Bladder microvascular endothelial cell (primary cell): ENCODE data around the gene MLLT11. TPM values are rescaled to one million over a fixed set of nuclear protein-coding genes. Genes with fewer than 3 reads are reported as not detected.

ENCODE experiments used
- total RNA-seq: library from RNA; depleted of rRNA; stranded (reverse); fragments of >200 nt; gene quantifications from 2 replicates; pipeline ENCODE4 v1.2.3, GENCODE V29; 2014

MLLT11 gene
- 1.1 and 2.0 TPM in 2 replicates for total RNA-seq

DNA sequence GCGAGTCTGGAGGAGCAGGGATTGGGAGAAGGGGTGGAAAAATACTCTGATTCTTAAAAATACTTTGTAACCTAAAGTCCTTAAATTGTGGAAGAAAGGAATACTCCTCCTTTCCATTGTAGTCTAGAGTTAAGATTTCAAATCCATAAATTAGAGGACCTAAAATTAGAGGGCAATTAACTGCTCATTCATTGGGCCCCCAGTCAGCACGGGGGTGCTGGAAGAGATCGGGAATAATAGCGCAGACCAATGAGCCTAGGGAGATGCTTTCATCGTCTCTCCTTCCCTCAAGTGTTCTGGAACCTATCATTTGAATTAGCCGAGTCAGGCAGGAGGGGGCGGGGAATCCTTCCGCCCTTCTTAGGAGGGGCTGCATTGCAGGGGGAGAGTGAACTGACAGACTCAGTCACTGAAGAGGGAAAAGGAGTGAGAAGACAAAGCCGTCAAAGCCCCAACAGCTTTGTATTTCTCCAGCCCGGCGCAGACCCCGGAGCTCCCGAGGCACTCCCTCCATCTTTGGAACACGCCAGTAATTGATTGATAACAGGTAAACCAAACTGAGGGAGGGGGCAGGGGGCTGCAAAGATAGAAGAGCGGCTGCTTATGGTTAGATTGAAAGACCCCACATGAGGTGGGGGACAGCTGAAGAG, at the start of gene MLLT11:
Gene MLLT11, plus strand, starts transcription at position 391 of the 650 bp plus-strand sequence. CDS start 6,828 bp downstream, outside the sequence.

DNA sequence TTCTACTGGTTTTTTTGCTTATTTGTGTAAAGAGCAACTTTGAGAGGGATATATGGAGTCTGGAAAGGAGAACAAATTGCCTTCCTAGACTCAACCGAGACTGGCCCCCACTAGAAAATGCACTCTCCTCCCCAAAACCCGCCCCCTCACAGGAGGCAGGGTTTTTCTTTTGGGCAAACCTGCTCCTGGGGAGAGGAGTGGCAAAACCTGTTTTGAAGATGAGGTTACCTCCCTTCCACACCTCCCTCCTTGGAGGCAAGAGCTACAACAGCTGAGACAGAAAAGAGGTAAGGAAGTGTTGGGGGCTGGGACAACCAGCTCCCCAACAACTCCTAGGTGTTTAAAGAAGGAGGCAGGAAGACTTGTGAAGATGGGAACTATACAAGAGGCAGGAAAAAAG, 23.8 kb upstream of the MLLT11 start, which contains the start of gene BNIPL:
Gene BNIPL, plus strand, starts transcription at position 231 of the 400 bp plus-strand sequence. Its CDS starts 140 bp downstream, at position 371.

GRCh38 chr1:151047591-151047924, 12.6 kb upstream of the MLLT11 start, which contains the start of gene C1orf56:
C1orf56 (plus strand) TSS chr1:151047751; CDS start chr1:151047848, 97 bp downstream.

GRCh38 chr1:151059109-151060006, 839 bp upstream of the MLLT11 start, which contains the start of gene CDC42SE1:
CDC42SE1 (minus strand) TSS chr1:151059622; CDS start chr1:151055730, 3,892 bp downstream.

GRCh38 chr1:151070474-151071276, 10.5 kb downstream of the MLLT11 start, which contains the start of gene GABPB2:
GABPB2 (plus strand) TSS chr1:151070761; CDS start chr1:151088190, 17,429 bp downstream.

Other genes with a start within 250 kb of the MLLT11 start
- gene ARNT, start 183.8 kb upstream of the MLLT11 start, total RNA-seq: 12.6 and 38.4 TPM in 2 replicates
- not detected in 2 replicates for gene CTXND2, start 173.3 kb upstream of the MLLT11 start, total RNA-seq
- gene SETDB1, start 134.0 kb upstream of the MLLT11 start, total RNA-seq: 24.6 and 44.6 TPM in 2 replicates
- 59.3 and 89.7 TPM in 2 replicates for gene CERS2, start 85.6 kb upstream of the MLLT11 start, total RNA-seq
- not detected in 2 replicates for gene ANXA9, start 78.1 kb upstream of the MLLT11 start, total RNA-seq
- 7.9 and 12.6 TPM in 2 replicates for gene MINDY1, start 53.5 kb upstream of the MLLT11 start, total RNA-seq
- 5.0 and 5.7 TPM in 2 replicates for gene PRUNE1, start 51.9 kb upstream of the MLLT11 start, total RNA-seq
- gene BNIPL, start 23.8 kb upstream of the MLLT11 start, total RNA-seq: under 0.01 and 0.57 TPM in 2 replicates
- 0.63 and 1.5 TPM in 2 replicates for gene C1orf56, start 12.6 kb upstream of the MLLT11 start, total RNA-seq
- 49.4 and 59.4 TPM in 2 replicates for gene CDC42SE1, start 775 bp upstream of the MLLT11 start, total RNA-seq
- gene GABPB2, start 10.4 kb downstream of the MLLT11 start, total RNA-seq: 3.2 and 10.3 TPM in 2 replicates
- 9.1 and 15.6 TPM in 2 replicates for gene SEMA6C, start 86.2 kb downstream of the MLLT11 start, total RNA-seq
- gene TNFAIP8L2, start 96.3 kb downstream of the MLLT11 start, total RNA-seq: 0.16 TPM in 1 of 2 replicates, not detected in the other
- 2.8 and 5.3 TPM in 2 replicates for gene LYSMD1, start 105.5 kb downstream of the MLLT11 start, total RNA-seq
- gene SCNM1, start 105.7 kb downstream of the MLLT11 start, total RNA-seq: 23.8 and 24.4 TPM in 2 replicates
- gene TMOD4, start 115.6 kb downstream of the MLLT11 start, total RNA-seq: 0.49 TPM in 1 of 2 replicates, not detected in the other
- 51.0 and 52.4 TPM in 2 replicates for gene VPS72, start 129.8 kb downstream of the MLLT11 start, total RNA-seq
- gene PIP5K1A, start 138.2 kb downstream of the MLLT11 start, total RNA-seq: 26.7 and 61.7 TPM in 2 replicates
- gene PSMD4, start 194.3 kb downstream of the MLLT11 start, total RNA-seq: 220 and 235 TPM in 2 replicates
- gene ZNF687, start 221.9 kb downstream of the MLLT11 start, total RNA-seq: 5.3 and 10.6 TPM in 2 replicates